Activated CD4-positive, alpha-beta memory T cell treated with anti-CD3 and anti-CD28 coated beads, Interleukin-2, amount 10 ng/mL, durations not matched to agents 7 days and 5 days (primary cell): ENCODE data around the gene HSPB7. TPM values are rescaled to one million over a fixed set of nuclear protein-coding genes. Genes with fewer than 3 reads are reported as not detected.

Experiments
- CTCF ChIA-PET: fragments of 350-600 bp; sonication (Branson Sonifier 250); formaldehyde crosslinking; loops from one replicate; lab custom pipeline; 2021; ENCODE audit warnings: antibody characterized with exemption, inconsistent platforms; lab: Charles Lee
- POLR2A ChIA-PET: fragments of 350-600 bp; sonication (Branson Sonifier 250); formaldehyde crosslinking; loops from one replicate; lab custom pipeline; 2021; ENCODE audit warnings: antibody characterized with exemption; lab: Charles Lee
- DNase-seq: peaks from one replicate; pipeline ENCODE4 v3.0.0-alpha.2; 2020
- H3K27ac Mint-ChIP-seq: one replicate; pipeline ENCODE4 v1.8.0; 2021; ENCODE audit warnings: mild to moderate bottlenecking, mixed read lengths
- H3K27me3 Mint-ChIP-seq: one replicate; pipeline ENCODE4 v1.8.0; 2021; ENCODE audit warnings: mixed read lengths
- H3K36me3 Mint-ChIP-seq: one replicate; pipeline ENCODE4 v1.8.0; 2021; ENCODE audit warnings: low read depth, mixed read lengths
- H3K4me1 Mint-ChIP-seq: one replicate; pipeline ENCODE4 v1.8.0; 2021; ENCODE audit warnings: mixed read lengths
- H3K4me3 Mint-ChIP-seq: one replicate; pipeline ENCODE4 v1.8.0; 2021; ENCODE audit warnings: mild to moderate bottlenecking, mixed read lengths
- H3K9me3 Mint-ChIP-seq: one replicate; pipeline ENCODE4 v1.8.0; 2021; ENCODE audit warnings: mixed read lengths
- total RNA-seq, 2 experiments: library from RNA; stranded (reverse); gene quantifications; one replicate each; pipeline ENCODE4 v1.2.3, GENCODE V29; 2021

The HSPB7 gene
- total RNA-seq, 2 experiments from 2014 or later, result not detected

DNA sequence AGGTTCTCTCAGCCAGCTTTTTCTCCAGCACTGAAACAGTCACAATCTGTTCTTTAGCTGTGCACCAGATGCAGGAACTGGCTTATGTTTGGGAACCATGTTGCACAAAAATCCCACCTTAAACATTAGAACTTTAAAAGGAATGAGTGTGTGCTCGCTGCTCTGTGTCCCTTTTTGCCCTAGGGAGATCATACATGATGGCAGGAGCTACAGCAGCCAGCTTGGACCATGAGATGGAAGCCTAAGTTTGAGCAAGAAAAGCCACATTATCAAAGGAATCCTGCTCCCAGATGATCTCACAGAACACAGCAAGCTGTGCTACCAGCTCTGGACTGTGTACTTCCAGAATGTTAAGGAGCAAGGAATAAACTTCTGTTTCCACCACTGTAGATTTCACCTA lies 45.4 kb downstream of the HSPB7 start:
- H3K36me3 Mint-ChIP-seq, result peaks cover 54% of the 10 kb centered on the region
- ChIA-PET POLR2A (interaction anchor here (1.7 kb wide), 1 partner anchor 14 kb away, joined by 4 read pairs; no protein-coding TSS in a partner anchor), CTCF (no interaction called here)
- H3K4me3 Mint-ChIP-seq, result no peak overlapping the region
- no peaks in the 10 kb centered on the region for H3K27me3 Mint-ChIP-seq
- H3K9me3 Mint-ChIP-seq, result no peaks in the 10 kb centered on the region
- no peak for DNase-seq
- peaks cover 51% of the 10 kb centered on the region for H3K4me1 Mint-ChIP-seq
- no peak overlapping the region for H3K27ac Mint-ChIP-seq

DNA sequence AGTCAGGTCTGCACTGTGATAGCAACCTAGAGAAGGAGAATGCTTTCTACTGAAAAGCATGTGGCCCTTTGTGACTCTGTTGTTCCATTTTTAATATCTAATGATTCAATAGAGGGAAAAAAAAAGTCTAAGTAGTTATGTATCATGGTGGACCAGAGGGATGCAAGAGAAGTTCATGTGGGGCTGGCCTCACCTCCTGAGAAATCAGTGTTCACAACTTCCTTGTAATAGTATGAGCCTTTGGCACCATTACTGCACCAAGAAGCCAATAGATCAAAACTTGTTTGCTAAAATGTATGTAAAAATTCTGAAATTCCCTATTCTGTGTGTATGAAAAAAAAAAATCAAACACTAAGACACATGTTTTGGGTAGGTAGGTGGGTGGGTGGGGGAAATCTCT lies 46.9 kb downstream of the HSPB7 start:
- H3K4me3 Mint-ChIP-seq, result no peak overlapping the region
- ChIA-PET CTCF (no interaction called here), POLR2A (no interaction called here)
- H3K27ac Mint-ChIP-seq, result no peak overlapping the region
- H3K27me3 Mint-ChIP-seq, result no peaks in the 10 kb centered on the region
- peaks cover 55% of the 10 kb centered on the region for H3K4me1 Mint-ChIP-seq
- H3K9me3 Mint-ChIP-seq, result no peaks in the 10 kb centered on the region
- H3K36me3 Mint-ChIP-seq, result peaks cover 59% of the 10 kb centered on the region
- no peak for DNase-seq

DNA sequence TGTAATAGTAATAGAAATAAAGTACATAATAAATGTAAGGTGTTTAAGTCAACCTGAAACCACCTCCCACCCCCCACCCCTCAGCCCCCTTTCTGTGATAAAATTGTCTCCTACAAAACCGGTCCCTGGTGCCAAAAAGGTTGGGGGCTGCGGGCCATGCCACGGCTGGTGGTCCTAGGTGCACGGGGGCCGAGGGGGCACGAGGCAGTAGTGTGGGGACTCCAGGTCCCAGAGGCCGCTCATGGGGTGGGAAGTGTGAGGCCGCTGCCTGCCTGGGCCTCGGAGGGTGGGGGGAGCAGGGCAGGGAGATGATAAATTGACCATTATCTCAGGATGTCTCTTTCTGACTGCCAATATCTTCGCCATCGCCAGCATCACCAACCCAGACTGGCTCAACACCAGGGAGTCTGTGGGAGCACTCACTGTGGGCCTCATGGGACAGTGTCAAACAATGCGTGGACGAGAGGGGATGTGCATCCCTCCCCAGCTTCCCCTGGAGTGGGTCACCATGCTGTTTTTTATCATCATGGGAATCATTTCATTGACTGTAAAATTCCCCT lies 48.4 kb downstream of the HSPB7 start:
- no peak for DNase-seq
- POLR2A ChIA-PET, result no interaction called here
- no peak overlapping the region for H3K4me3 Mint-ChIP-seq
- peaks cover 65% of the 10 kb centered on the region for H3K36me3 Mint-ChIP-seq
- H3K27me3 Mint-ChIP-seq, result no peaks in the 10 kb centered on the region
- no peak overlapping the region for H3K27ac Mint-ChIP-seq
- H3K4me1 Mint-ChIP-seq, result peaks cover 59% of the 10 kb centered on the region
- H3K9me3 Mint-ChIP-seq, result no peaks in the 10 kb centered on the region
- CTCF ChIA-PET, result no interaction called here

DNA sequence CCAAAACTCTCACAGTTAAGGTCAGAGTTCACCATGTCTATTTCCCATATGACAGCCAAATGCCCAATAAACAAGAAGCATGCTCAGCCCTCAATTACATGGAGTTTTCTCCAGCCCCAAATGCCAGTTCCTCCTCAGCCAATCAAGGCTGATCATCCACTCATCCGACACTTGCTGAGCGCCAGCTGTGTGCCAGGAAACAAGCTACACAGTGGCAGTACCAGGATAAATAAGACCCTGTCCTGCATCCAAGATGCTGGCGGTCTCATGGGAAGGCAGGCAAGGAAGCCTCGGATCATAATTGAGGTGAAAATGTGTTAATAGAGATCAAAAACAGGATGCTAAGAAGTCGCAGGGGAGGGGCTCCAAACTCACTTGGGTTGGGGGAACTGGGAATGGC lies 49.7 kb downstream of the HSPB7 start:
- ChIA-PET CTCF (no interaction called here), POLR2A (no interaction called here)
- peaks cover 62% of the 10 kb centered on the region for H3K4me1 Mint-ChIP-seq
- no peaks in the 10 kb centered on the region for H3K9me3 Mint-ChIP-seq
- H3K36me3 Mint-ChIP-seq, result peaks cover 63% of the 10 kb centered on the region
- no peak overlapping the region for H3K4me3 Mint-ChIP-seq
- DNase-seq, result no peak
- H3K27ac Mint-ChIP-seq, result peak overlapping the region; percentile 13
- H3K27me3 Mint-ChIP-seq, result no peaks in the 10 kb centered on the region

DNA sequence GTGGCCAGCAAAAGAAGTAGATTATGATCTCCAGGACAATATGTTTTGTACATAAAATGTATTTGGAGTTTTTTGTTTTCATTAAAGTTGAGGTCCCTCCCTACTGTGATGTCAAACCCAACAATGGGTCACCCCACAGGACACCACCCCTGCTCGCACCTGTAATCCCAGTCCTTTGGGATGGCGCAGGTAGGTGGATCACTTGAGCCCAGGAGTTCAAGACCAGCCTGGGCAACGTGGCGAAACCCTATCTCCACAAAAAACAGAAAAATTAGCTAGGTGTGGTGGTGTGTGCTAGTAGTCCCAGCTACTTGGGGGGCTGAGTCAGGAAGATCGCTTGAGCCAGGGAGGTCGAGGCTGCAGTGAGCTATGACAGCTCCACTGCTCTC lies 50.9 kb downstream of the HSPB7 start:
- POLR2A ChIA-PET, result interaction anchor here (1.2 to 3.5 kb wide), 6 partner anchors 9 to 400 kb away, joined by 3 to 41 read pairs (median 5); partner anchors contain the start of genes SZRD1 and ZBTB17
- no peak for DNase-seq
- no peaks in the 10 kb centered on the region for H3K27me3 Mint-ChIP-seq
- no peaks in the 10 kb centered on the region for H3K9me3 Mint-ChIP-seq
- peaks cover 55% of the 10 kb centered on the region for H3K36me3 Mint-ChIP-seq
- H3K4me1 Mint-ChIP-seq, result peaks cover 56% of the 10 kb centered on the region
- H3K27ac Mint-ChIP-seq, result peak overlapping the region; percentile 67
- CTCF ChIA-PET, result interaction anchor here (1.3 kb wide), 1 partner anchor 9 kb away, joined by 5 read pairs; the partner anchor contains the start of gene ZBTB17
- H3K4me3 Mint-ChIP-seq, result no peak overlapping the region

DNA sequence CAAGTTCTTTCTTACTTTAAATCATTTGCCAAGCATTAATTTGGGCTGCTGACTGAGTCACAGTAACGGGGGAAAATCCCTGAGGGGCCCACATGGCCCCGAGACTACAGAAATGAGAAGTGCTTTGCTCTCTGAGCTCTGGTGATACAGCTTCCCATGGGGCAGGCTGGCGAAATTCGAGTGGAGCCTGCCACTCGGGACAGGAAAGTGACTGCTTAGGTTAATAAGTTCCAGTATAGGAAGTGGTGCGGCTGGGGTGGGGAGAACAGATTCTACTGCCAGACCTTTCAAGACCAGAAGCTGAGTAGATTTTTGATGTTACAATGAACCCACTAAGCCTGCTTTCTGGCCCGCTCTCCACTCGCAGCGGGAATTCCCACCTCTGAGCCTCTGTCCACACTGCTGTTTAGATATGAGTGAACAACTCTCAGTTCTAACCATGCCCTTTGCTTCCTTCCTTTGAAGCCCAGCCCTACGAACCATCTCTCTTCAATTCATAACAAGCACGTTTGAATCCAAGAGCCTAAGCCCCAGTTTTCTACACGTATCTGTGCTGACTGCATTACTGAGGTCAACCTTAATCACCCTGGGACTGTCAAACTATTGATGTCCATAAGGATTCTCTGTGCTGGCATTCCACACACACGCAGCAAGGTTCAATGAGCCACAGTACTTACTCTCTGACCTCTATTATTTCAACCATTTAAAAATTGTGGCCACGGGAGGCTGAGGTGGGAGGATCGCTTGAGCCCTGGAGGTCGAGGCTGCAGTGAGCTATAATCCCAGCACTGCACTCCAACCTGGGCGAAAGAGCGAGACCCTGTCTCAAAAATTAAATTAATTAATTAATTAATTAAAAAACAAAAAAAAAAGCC lies 51.5 kb downstream of the HSPB7 start:
- POLR2A ChIA-PET, result interaction anchor here (1.1 to 3.5 kb wide), 8 partner anchors 9 to 401 kb away, joined by 3 to 41 read pairs (median 4); partner anchors contain the start of genes SZRD1 and ZBTB17
- H3K4me1 Mint-ChIP-seq, result peaks cover 56% of the 10 kb centered on the region
- H3K9me3 Mint-ChIP-seq, result no peaks in the 10 kb centered on the region
- peak overlapping the region; percentile 64 for H3K4me3 Mint-ChIP-seq
- DNase-seq, result peak; percentile 77
- CTCF ChIA-PET, result interaction anchor here (0.6 to 1.3 kb wide), 2 partner anchors 10 to 133 kb away, joined by 3 to 5 read pairs; partner anchors contain the start of gene ZBTB17
- H3K27me3 Mint-ChIP-seq, result no peaks in the 10 kb centered on the region
- peaks cover 53% of the 10 kb centered on the region for H3K36me3 Mint-ChIP-seq
- H3K27ac Mint-ChIP-seq, result peak overlapping the region; percentile 80

DNA sequence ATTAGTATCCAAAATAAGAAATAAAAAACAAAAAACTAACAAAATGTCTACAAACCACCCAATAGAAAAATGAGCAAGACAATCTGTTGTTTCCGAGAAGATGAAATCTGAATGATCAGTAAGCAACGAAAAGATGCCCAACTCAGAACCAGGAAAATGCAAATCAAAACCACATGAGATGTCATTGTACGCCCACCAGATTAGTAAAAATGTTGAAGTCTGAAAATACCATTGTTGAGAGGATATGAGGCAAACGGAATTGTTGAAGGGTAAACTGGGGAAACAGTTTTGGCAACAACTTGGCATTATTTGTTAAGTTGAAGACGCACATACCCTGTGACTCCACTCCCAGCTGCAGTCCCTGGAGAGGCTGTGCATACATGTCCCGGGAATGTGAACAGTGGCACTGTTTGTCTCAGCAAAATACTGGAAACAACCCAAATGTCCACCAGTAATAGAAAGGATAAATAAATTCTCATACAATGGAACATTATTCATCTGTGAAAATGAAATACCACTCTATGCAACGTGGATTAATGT lies 52.5 kb downstream of the HSPB7 start:
- Mint-ChIP-seq H3K4me3 (peak overlapping the region; percentile 64), H3K4me1 (peaks cover 58% of the 10 kb centered on the region), H3K27me3 (no peaks in the 10 kb centered on the region), H3K36me3 (peaks cover 48% of the 10 kb centered on the region), H3K27ac (peak overlapping the region; percentile 80), H3K9me3 (no peaks in the 10 kb centered on the region)
- ChIA-PET POLR2A (interaction anchor here (1.1 to 3.5 kb wide), 4 partner anchors 8 to 132 kb away, joined by 3 to 41 read pairs (median 18); partner anchors contain the start of gene ZBTB17), CTCF (interaction anchor here (1.3 kb wide), 1 partner anchor 11 kb away, joined by 5 read pairs; the partner anchor contains the start of gene ZBTB17)
- no peak for DNase-seq

Other genes starting within 250 kb of the HSPB7 start
- 1 to 10 TPM; 1.5 to 1.6 TPM for gene UQCRHL, start 210.4 kb downstream of the HSPB7 start, total RNA-seq
- gene SPEN, start 170.3 kb downstream of the HSPB7 start, total RNA-seq, result 10 to 100 TPM; 52.1 to 52.5 TPM
- 10 to 100 TPM; 43.8 to 48.0 TPM for gene ZBTB17, start 41.9 kb downstream of the HSPB7 start, total RNA-seq
- gene SRARP, start 13.8 kb downstream of the HSPB7 start, total RNA-seq, result not detected
- under 1 TPM; 0.13 to 0.20 TPM for gene CLCNKA, start 4.0 kb upstream of the HSPB7 start, total RNA-seq
- gene CLCNKB, start 25.7 kb upstream of the HSPB7 start, total RNA-seq, result not detected
- gene FAM131C, start 55.6 kb upstream of the HSPB7 start, total RNA-seq, result 1 to 10 TPM; 5.1 to 5.6 TPM
- not detected for gene EPHA2, start 138.0 kb upstream of the HSPB7 start, total RNA-seq
- gene ARHGEF19, start 194.6 kb upstream of the HSPB7 start, total RNA-seq, result 1 to 10 TPM; 6.9 to 7.6 TPM
- gene CPLANE2, start 219.1 kb upstream of the HSPB7 start, total RNA-seq, result 1 to 10 TPM; 7.9 to 8.7 TPM